H9 (cell line): ENCODE measurements around the gene SKAP1. TPM values are rescaled to one million over a fixed set of nuclear protein-coding genes. Genes with fewer than 3 reads are reported as not detected.

ENCODE experiments used
- DNase-seq: peaks from one replicate; pipeline ENCODE4 v3.0.0-alpha.2; 2017
- H2AFZ ChIP-seq: one replicate; pipeline ENCODE4 v1.6.1; 2013; ENCODE audit warnings: mild to moderate bottlenecking, low read length, control low read depth, moderate library complexity
- H2AK5ac ChIP-seq: 2 replicates; pipeline ENCODE4 v1.6.1; 2013; ENCODE audit warnings: low read length, control low read depth, mixed read lengths; ENCODE audit not compliant: insufficient read length
- H2BK120ac ChIP-seq: one replicate; pipeline ENCODE4 v1.6.1; 2013; ENCODE audit warnings: low read depth, mild to moderate bottlenecking, low read length, control low read depth, inconsistent platforms; ENCODE audit not compliant: poor library complexity, severe bottlenecking
- H2BK12ac ChIP-seq: 2 replicates; pipeline ENCODE4 v1.6.1; 2013; ENCODE audit warnings: low read length, control low read depth, mixed read lengths, low read depth; ENCODE audit not compliant: insufficient read length
- H2BK15ac ChIP-seq: 2 replicates; pipeline ENCODE4 v1.6.1; 2013; ENCODE audit warnings: low read depth, low read length, control low read depth
- H2BK20ac ChIP-seq: one replicate; pipeline ENCODE4 v1.6.1; 2013; ENCODE audit warnings: low read depth, mild to moderate bottlenecking, low read length, control low read depth, inconsistent platforms; ENCODE audit not compliant: poor library complexity, severe bottlenecking
- H2BK5ac ChIP-seq: 2 replicates; pipeline ENCODE4 v1.6.1; 2013; ENCODE audit warnings: low read length, control low read depth, mixed read lengths; ENCODE audit not compliant: insufficient read length
- H3K14ac ChIP-seq: 2 replicates; pipeline ENCODE4 v1.6.1; 2013; ENCODE audit warnings: low read length, control low read depth; ENCODE audit not compliant: insufficient read depth
- H3K18ac ChIP-seq: 2 replicates; pipeline ENCODE4 v1.6.1; 2013; ENCODE audit warnings: low read depth, mild to moderate bottlenecking, mixed read lengths, low read length, control low read depth; ENCODE audit not compliant: insufficient read length
- H3K23ac ChIP-seq: 2 replicates; pipeline ENCODE4 v1.6.1; 2013; ENCODE audit warnings: low read length, control low read depth, mixed read lengths, low read depth; ENCODE audit not compliant: insufficient read length
- H3K23me2 ChIP-seq: 2 replicates; pipeline ENCODE4 v1.6.1; 2013; ENCODE audit warnings: low read depth, mild to moderate bottlenecking, mixed read lengths, low read length, control low read depth; ENCODE audit not compliant: insufficient read length, poor library complexity, severe bottlenecking
- H3K27ac ChIP-seq: 2 replicates; pipeline ENCODE4 v1.5.1; 2013; ENCODE audit warnings: low read length, control low read depth, mixed read lengths, low read depth; ENCODE audit not compliant: insufficient read length
- H3K27me3 ChIP-seq: 2 replicates; pipeline ENCODE4 v1.6.1; 2013; ENCODE audit warnings: low read length, control low read depth, inconsistent platforms; ENCODE audit not compliant: insufficient read depth
- H3K4ac ChIP-seq: 2 replicates; pipeline ENCODE4 v1.6.1; 2013; ENCODE audit warnings: low read depth, mild to moderate bottlenecking, control low read depth, inconsistent platforms, low read length, moderate library complexity
- H3K4me1 ChIP-seq: 2 replicates; pipeline ENCODE4 v1.6.1; 2013; ENCODE audit warnings: low read length, control low read depth, inconsistent platforms; ENCODE audit not compliant: insufficient read depth
- H3K4me2 ChIP-seq: 2 replicates; pipeline ENCODE4 v1.6.1; 2013; ENCODE audit warnings: low read length, control low read depth, mixed read lengths; ENCODE audit not compliant: insufficient read length, insufficient read depth
- H3K56ac ChIP-seq: 2 replicates; pipeline ENCODE4 v1.6.1; 2013; ENCODE audit warnings: low read depth, mild to moderate bottlenecking, mixed read lengths, low read length, control low read depth; ENCODE audit not compliant: insufficient read length
- H3K79me1 ChIP-seq: 2 replicates; pipeline ENCODE4 v1.6.1; 2013; ENCODE audit warnings: low read depth, mild to moderate bottlenecking, moderate library complexity, low read length, control low read depth, inconsistent platforms; ENCODE audit not compliant: insufficient read depth, poor library complexity, severe bottlenecking
- H3K79me2 ChIP-seq: 2 replicates; pipeline ENCODE4 v1.6.1; 2013; ENCODE audit warnings: low read length, control low read depth, inconsistent platforms; ENCODE audit not compliant: insufficient read depth
- H3K9ac ChIP-seq: 2 replicates; pipeline ENCODE4 v1.6.1; 2013; ENCODE audit warnings: low read length, control low read depth, mixed read lengths; ENCODE audit not compliant: insufficient read length; ENCODE audit errors: extremely low read depth
- H3K9me3 ChIP-seq: one replicate; pipeline ENCODE4 v1.6.1; 2013; ENCODE audit warnings: low read depth, low read length, inconsistent platforms; ENCODE audit not compliant: control insufficient read depth
- H3T11ph ChIP-seq: one replicate; pipeline ENCODE4 v1.6.1; 2013; ENCODE audit warnings: mild to moderate bottlenecking, low read length, control low read depth, inconsistent platforms
- H4K20me1 ChIP-seq: one replicate; pipeline ENCODE4 v1.6.1; 2013; ENCODE audit not compliant: control insufficient read depth, insufficient read length, insufficient read depth
- H4K5ac ChIP-seq: 2 replicates; pipeline ENCODE4 v1.6.1; 2013; ENCODE audit warnings: low read depth, mild to moderate bottlenecking, mixed read lengths, low read length, control low read depth; ENCODE audit not compliant: insufficient read length
- H4K8ac ChIP-seq: replicated peaks from 2 replicates; pipeline ENCODE4 v1.6.1; 2013; ENCODE audit warnings: low read length, control low read depth, mixed read lengths, low read depth; ENCODE audit not compliant: insufficient read length
- H4K91ac ChIP-seq: 2 replicates; pipeline ENCODE4 v1.6.1; 2013; ENCODE audit warnings: low read depth, mild to moderate bottlenecking, moderate library complexity, mixed read lengths, low read length, control low read depth; ENCODE audit not compliant: insufficient read length
- H3K27ac Mint-ChIP-seq, 3 experiments: 2 replicates in 2 of 3; 3 replicates in 1 of 3; pipeline ENCODE4 v1.8.0; 2020 to 2021; ENCODE audit warnings: mixed read lengths in 3 of 3, mild to moderate bottlenecking in 1 of 3, moderate library complexity in 1 of 3
- H3K27me3 Mint-ChIP-seq: 2 replicates; pipeline ENCODE4 v1.8.0; 2021; ENCODE audit warnings: low read depth, mild to moderate bottlenecking, moderate library complexity, mixed read lengths
- H3K36me3 Mint-ChIP-seq, 3 experiments: 2 replicates in 2 of 3; 3 replicates in 1 of 3; pipeline ENCODE4 v1.8.0; 2020 to 2021; ENCODE audit warnings: low read depth in 3 of 3, mixed read lengths in 3 of 3; ENCODE audit not compliant: insufficient read depth in 1 of 3
- H3K4me1 Mint-ChIP-seq, 2 experiments: 2 replicates each; pipeline ENCODE4 v1.8.0; 2020; ENCODE audit warnings: mixed read lengths in 2 of 2
- H3K4me3 Mint-ChIP-seq, 2 experiments: 2 replicates in 1 of 2; 3 replicates in 1 of 2; pipeline ENCODE4 v1.8.0; 2020 to 2021; ENCODE audit warnings: mild to moderate bottlenecking in 2 of 2, mixed read lengths in 2 of 2, moderate library complexity in 1 of 2
- H3K9me3 Mint-ChIP-seq, 2 experiments: 2 replicates in 1 of 2; 3 replicates in 1 of 2; pipeline ENCODE4 v1.8.0; 2020; ENCODE audit warnings: mild to moderate bottlenecking in 2 of 2, mixed read lengths in 2 of 2, moderate library complexity in 1 of 2
- WGBS: extraction: QIAGEN DNeasy Blood & Tissue Kit; methylation state at CpG from one replicate; pipeline ENCODE4 v1.1.7; 2013; ENCODE audit warnings: missing lambda C conversion rate, low lambda C conversion rate, mixed read lengths; ENCODE audit not compliant: insufficient read length; ENCODE audit errors: extremely low coverage; 5-methylcytosine and 5-hydroxymethylcytosine counted together
- total RNA-seq: library from RNA; stranded (reverse); gene quantifications from 2 replicates; pipeline ENCODE4 v1.2.1, GENCODE V29; 2021
- TF ChIP-seq, protein P1 (sequence below): fragments of 200-600 bp; sonication (generic); conservative IDR thresholded peaks from 3 replicates; pipeline ENCODE4 v1.8.0; 2021; ENCODE audit warnings: antibody characterized with exemption, mild to moderate bottlenecking

The SKAP1 gene
- total RNA-seq, 1 experiment from 2014 or later = not detected

DNA sequence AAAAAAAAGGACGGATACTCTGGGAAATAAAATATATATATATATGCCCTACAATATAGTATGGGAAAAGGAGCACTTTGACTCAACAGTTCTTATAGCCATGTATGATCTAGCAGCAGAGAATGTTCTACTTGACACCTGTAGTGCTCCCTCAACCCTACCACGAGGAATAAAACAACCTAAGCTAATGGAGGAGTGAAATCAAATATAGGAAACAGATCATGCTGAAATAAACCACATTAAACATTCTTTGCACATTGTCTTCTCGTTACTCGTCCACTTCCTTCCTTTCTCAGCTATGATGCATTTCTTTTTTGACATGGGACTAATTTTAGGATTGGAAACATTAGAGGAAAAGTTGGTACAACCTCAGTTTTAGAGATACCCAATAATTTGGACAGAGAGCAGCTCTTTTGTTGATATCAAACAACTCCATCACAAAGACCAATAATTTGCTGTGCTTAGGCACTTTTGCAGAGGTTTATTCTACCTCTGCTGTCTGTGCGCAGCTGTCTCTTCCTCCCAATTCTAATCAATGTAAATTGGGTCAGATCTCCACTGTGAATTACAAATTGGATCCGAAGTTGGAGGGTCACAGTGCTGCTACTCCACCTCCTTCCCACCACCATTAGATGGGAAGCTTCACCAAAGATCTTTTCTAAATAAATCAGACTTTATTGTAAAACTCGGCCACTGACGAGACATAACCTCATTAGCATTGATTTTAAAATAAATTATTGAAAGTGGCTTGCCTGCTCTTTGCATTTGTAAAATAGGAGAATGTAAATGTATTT is 256.6 kb downstream of the SKAP1 start:
- peaks cover 16% of the 10 kb centered on the region for H3K27me3 Mint-ChIP-seq
- no peaks in the 10 kb centered on the region; the same call in 1 of the 2 replicates for H3K27me3 ChIP-seq

More for the DNA sequence above, 256.6 kb downstream of the SKAP1 start:
- Mint-ChIP-seq H3K9me3 (no peaks in the 10 kb centered on the region), H3K36me3 (no peaks in the 10 kb centered on the region), H3K4me3 (no peak overlapping the region), H3K27ac (no peak overlapping the region), H3K4me1 (peaks cover 5 to 14% of the 10 kb centered on the region in 2 experiments)
- Histone ChIP-seq H3K79me2 (no peaks in the 10 kb centered on the region), H3K27ac (no peak overlapping the region), H4K91ac (no peak overlapping the region), H4K20me1 (no peaks in the 10 kb centered on the region), H4K5ac (no peak overlapping the region), H3T11ph (no peak overlapping the region), H4K8ac (no peak overlapping the region), H3K23ac (no peak overlapping the region), H2BK15ac (no peak overlapping the region), H3K4me1 (0 out of 2 replicates have a peak, but pooled peaks cover 2% of the 10 kb centered on the region), H2BK5ac (no peak overlapping the region), H2BK20ac (no peak overlapping the region), H2AFZ (no peak overlapping the region), H3K14ac (no peak overlapping the region), H3K79me1 (no peaks in the 10 kb centered on the region), H3K23me2 (no peaks in the 10 kb centered on the region), H2BK120ac (no peak overlapping the region), H3K56ac (no peak overlapping the region), H3K9me3 (no peaks in the 10 kb centered on the region), H2BK12ac (no peak overlapping the region), H3K4me2 (no peak overlapping the region), H2AK5ac (no peak overlapping the region), H3K9ac (no peak overlapping the region), H3K4ac (no peak overlapping the region), H3K18ac (no peak overlapping the region)
- no CpG with 5 or more reads among the region's 8 CpGs for WGBS
- TF ChIP-seq, protein P1, sequence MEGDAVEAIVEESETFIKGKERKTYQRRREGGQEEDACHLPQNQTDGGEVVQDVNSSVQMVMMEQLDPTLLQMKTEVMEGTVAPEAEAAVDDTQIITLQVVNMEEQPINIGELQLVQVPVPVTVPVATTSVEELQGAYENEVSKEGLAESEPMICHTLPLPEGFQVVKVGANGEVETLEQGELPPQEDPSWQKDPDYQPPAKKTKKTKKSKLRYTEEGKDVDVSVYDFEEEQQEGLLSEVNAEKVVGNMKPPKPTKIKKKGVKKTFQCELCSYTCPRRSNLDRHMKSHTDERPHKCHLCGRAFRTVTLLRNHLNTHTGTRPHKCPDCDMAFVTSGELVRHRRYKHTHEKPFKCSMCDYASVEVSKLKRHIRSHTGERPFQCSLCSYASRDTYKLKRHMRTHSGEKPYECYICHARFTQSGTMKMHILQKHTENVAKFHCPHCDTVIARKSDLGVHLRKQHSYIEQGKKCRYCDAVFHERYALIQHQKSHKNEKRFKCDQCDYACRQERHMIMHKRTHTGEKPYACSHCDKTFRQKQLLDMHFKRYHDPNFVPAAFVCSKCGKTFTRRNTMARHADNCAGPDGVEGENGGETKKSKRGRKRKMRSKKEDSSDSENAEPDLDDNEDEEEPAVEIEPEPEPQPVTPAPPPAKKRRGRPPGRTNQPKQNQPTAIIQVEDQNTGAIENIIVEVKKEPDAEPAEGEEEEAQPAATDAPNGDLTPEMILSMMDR = no peak
- no peak for DNase-seq
